Neural crest cell (in vitro differentiated cells): ENCODE measurements around the gene SLC25A38. TPM values are rescaled to one million over a fixed set of nuclear protein-coding genes. Genes with fewer than 3 reads are reported as not detected.
"Not testable (repeated sequence)": the region's sequence is repeated elsewhere in the genome, so short reads cannot be mapped to it uniquely, and the experiment has no call there.

ENCODE experiments used
- DNase-seq: peaks from one replicate; pipeline ENCODE4 v3.0.0; 2021; ENCODE audit warnings: low read depth, mixed read lengths, low spot score
- H3K27ac Mint-ChIP-seq: one replicate; pipeline ENCODE4 v1.8.0; 2021; ENCODE audit warnings: mild to moderate bottlenecking, mixed read lengths; ENCODE audit not compliant: unreplicated experiment
- H3K27me3 Mint-ChIP-seq: 2 replicates; pipeline ENCODE4 v1.8.0; 2021; ENCODE audit warnings: low read depth, mild to moderate bottlenecking, mixed read lengths
- H3K36me3 Mint-ChIP-seq: 2 replicates; pipeline ENCODE4 v1.8.0; 2021; ENCODE audit warnings: low read depth, mild to moderate bottlenecking, mixed read lengths
- H3K4me1 Mint-ChIP-seq: 2 replicates; pipeline ENCODE4 v1.8.0; 2021; ENCODE audit warnings: mixed read lengths
- H3K4me3 Mint-ChIP-seq: one replicate; pipeline ENCODE4 v1.8.0; 2021; ENCODE audit warnings: mild to moderate bottlenecking, mixed read lengths
- H3K9me3 Mint-ChIP-seq: 2 replicates; pipeline ENCODE4 v1.8.0; 2021; ENCODE audit warnings: mixed read lengths
- total RNA-seq: library from RNA; stranded (reverse); gene quantifications from 2 replicates; pipeline ENCODE4 v1.2.1, GENCODE V29; 2021
- TF ChIP-seq, protein P1 (sequence below): fragments of 200-600 bp; sonication (generic); conservative IDR thresholded peaks from 2 replicates; pipeline ENCODE4 v1.5.0; 2021; ENCODE audit warnings: antibody characterized with exemption, mild to moderate bottlenecking

The SLC25A38 gene
- total RNA-seq, 1 donor from 2014 or later, result 26.6 TPM

DNA sequence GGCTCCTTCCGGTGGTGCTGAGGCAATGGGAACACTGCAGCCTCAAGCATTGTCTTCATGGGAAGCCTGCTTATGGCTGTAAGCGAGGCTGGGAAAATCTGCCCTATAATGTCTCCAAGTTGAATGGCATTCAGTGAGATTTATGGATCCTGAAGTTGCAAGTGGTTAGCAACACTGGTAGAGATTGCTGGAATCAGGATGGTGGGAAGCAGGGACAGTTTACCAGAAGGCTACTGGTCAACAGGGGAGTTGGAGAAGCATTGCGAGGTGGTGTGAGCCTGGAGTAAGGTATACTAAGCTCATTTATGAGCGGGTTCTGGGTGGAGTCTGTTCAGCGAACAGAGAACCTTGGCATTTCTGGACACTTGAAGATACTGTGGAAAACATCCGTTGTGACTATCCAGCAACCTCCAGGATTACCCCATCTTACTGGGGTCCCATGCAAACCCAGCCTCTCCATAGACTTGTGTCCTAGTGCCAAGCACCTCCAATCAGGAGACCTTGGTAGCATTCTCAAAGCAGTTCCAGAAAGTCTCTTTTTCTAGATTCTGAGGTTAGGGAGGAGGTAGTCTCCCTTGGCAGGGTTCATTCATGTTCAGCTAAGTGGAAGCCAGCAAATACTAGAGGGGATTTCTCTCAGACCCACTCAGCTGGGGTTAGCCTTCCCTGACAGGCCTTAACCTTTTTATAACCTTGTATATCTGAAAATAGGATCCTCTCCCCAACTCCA, 30.7 kb downstream of the SLC25A38 start:
- TF ChIP-seq, protein P1, sequence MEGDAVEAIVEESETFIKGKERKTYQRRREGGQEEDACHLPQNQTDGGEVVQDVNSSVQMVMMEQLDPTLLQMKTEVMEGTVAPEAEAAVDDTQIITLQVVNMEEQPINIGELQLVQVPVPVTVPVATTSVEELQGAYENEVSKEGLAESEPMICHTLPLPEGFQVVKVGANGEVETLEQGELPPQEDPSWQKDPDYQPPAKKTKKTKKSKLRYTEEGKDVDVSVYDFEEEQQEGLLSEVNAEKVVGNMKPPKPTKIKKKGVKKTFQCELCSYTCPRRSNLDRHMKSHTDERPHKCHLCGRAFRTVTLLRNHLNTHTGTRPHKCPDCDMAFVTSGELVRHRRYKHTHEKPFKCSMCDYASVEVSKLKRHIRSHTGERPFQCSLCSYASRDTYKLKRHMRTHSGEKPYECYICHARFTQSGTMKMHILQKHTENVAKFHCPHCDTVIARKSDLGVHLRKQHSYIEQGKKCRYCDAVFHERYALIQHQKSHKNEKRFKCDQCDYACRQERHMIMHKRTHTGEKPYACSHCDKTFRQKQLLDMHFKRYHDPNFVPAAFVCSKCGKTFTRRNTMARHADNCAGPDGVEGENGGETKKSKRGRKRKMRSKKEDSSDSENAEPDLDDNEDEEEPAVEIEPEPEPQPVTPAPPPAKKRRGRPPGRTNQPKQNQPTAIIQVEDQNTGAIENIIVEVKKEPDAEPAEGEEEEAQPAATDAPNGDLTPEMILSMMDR, result no peak
- Mint-ChIP-seq H3K4me1 (peaks cover 27% of the 10 kb centered on the region), H3K9me3 (no peaks in the 10 kb centered on the region), H3K36me3 (peaks cover 40% of the 10 kb centered on the region), H3K27ac (no peak overlapping the region), H3K27me3 (no peaks in the 10 kb centered on the region), H3K4me3 (peak overlapping the region; percentile 25)
- no peak for DNase-seq

DNA sequence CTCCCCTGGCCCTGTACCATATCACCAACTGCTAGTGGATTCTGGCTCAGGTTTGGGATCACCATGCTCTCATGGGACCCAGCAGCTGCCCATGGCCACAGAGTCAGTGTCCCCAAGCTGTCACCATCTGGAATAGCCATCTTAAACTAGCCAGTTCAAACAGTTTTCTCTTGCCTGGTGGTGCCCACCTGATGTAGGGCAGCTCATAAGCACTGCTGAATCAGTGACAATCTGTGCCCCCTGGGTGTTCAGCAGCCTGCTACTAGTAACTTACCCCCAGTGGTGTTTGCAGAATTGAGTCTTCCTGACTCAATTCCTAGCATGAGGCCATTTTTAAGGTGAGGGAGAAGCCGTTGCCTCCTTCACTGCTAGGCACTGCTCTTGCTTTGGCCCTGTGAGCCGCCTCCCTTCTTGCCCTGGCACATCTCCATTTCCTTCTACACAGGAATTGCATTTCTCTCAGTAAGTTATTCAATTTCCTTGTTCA, 31.3 kb downstream of the SLC25A38 start:
- TF ChIP-seq, protein P1, result no peak
- DNase-seq, result no peak
- H3K36me3 Mint-ChIP-seq, result peaks cover 38% of the 10 kb centered on the region
- no peak overlapping the region for H3K27ac Mint-ChIP-seq
- H3K27me3 Mint-ChIP-seq, result no peaks in the 10 kb centered on the region
- peaks cover 23% of the 10 kb centered on the region for H3K4me1 Mint-ChIP-seq
- H3K9me3 Mint-ChIP-seq, result no peaks in the 10 kb centered on the region
- H3K4me3 Mint-ChIP-seq, result peak overlapping the region; percentile 25

DNA sequence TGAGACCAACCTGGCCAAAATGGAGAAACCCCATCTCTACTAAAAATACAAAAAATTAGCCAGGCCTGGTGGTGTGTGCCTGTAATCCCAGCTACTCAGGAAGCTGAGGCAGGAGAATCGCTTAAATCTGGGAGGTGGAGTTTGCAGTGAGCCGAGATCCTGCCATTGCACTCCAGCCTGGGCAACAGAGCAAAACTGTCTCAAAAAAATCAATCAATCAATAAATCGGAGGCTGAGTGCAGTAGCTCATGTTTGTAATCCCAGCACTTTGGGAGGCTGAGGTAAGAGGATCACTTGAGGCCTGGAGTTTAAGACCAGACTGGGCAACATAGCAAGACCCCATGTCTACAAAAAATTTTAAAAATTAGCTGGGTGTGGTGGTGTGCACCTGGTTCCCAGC, 32.1 kb downstream of the SLC25A38 start:
- H3K27ac Mint-ChIP-seq, H3K4me3 Mint-ChIP-seq, H3K9me3 Mint-ChIP-seq, H3K27me3 Mint-ChIP-seq, DNase-seq: not testable (repeated sequence)
- Mint-ChIP-seq H3K4me1 (peaks cover 17% of the 10 kb centered on the region), H3K36me3 (peaks cover 33% of the 10 kb centered on the region)

DNA sequence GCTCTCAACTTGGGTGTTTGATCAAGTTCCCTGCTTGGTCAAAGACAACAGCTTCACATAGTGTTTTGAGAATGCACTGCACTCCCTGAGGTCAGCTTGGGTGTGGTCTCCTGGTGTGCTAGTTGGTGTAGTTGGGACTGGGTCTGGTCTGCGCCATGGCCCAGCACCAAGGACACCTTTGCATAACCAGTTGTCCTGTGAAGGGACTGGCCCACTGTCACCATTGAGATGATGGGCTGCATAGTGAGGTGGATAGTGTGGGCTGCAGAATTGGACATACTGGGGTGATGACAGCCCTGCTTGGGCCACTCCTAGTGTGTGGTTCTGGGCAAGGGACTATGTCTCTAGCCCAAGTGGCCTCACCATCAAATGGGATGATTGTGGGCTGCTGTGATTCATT, 32.8 kb downstream of the SLC25A38 start:
- Mint-ChIP-seq H3K36me3 (peaks cover 29% of the 10 kb centered on the region), H3K27me3 (no peaks in the 10 kb centered on the region), H3K4me1 (peaks cover 13% of the 10 kb centered on the region), H3K27ac (no peak overlapping the region), H3K9me3 (no peaks in the 10 kb centered on the region), H3K4me3 (peak overlapping the region; percentile 60)
- TF ChIP-seq, protein P1, result no peak
- DNase-seq, result no peak

DNA sequence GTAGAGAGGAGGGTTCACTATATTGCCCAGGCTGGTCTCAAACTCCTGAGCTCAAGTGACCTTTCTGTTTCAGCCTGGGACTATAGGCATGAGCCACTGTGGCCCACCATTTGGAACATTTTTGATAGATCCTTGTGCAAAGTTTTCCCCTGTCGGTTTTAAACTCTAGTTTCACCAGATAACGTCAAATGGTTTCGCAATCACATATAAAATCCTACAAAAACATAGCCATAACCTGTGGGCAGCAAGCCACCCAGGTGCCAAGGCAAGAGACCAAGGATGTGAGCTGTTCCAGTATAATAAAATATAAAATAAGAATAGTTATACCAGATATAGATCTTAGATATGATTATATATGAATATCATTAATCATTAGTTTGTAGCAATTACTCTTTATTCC, 33.8 kb downstream of the SLC25A38 start:
- not testable (repeated sequence) for H3K4me1 Mint-ChIP-seq, H3K27me3 Mint-ChIP-seq, H3K9me3 Mint-ChIP-seq, DNase-seq, H3K27ac Mint-ChIP-seq
- Mint-ChIP-seq H3K4me3 (peak overlapping the region; percentile 44), H3K36me3 (peaks cover 21% of the 10 kb centered on the region)

DNA sequence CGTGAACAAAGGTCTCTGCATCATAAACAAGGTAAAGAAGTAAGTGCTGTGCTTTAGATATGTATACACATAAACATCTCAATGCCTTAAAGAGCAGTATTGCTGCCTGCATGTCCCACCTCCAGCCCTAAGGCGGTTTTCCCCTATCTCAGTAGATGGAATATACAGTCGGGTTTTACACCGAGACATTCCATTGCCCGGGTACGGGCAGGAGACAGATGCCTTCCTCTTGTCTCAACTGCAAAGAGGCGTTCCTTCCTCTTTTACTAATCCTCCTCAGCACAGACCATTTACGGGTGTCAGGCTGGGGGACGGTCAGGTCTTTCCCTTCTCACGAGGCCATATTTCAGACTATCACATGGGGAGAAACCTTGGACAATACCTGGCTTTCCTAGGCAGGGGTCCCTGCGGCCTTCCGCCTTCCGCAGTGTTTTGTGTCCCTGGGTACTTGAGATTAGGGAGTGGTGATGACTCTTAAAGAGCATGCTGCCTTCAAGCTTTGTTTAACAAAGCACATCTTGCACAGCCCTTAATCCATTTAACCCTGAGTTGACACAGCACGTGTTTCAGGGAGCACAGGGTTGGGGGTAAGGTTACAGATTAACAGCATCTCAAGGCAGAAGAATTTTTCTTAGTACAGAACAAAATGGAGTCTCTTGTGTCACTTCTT, 35.5 kb downstream of the SLC25A38 start:
- H3K27ac Mint-ChIP-seq, H3K4me3 Mint-ChIP-seq, H3K9me3 Mint-ChIP-seq, H3K4me1 Mint-ChIP-seq, DNase-seq, H3K36me3 Mint-ChIP-seq, H3K27me3 Mint-ChIP-seq: not testable (repeated sequence)

DNA sequence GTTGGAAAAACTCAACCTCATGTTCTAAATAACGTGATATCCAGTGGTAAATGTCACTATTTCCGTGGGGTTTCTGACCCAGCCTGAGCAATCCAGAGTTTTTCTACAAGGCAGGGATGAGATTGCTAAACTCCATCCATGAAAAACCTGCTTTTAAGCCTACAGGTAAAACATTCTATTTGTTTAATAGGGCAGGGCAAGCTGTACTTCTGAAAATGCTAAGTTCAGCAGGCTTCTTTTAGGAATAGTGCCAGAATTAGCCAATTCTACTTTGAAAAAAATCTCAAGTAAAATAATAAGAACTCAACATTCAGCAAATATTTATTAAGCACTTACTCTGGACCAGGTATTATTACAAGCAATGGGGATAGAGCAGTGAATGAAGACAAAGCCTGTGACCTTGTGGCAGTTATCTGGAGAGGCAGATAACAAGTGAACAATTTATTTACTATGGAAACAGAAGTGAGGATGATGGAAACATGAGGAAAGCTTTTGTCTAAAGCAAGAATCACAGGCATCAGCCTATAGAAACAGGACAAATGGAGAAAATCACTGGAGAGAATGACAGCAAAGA, 36.7 kb downstream of the SLC25A38 start:
- no peaks in the 10 kb centered on the region for H3K36me3 Mint-ChIP-seq
- no peaks in the 10 kb centered on the region for H3K27me3 Mint-ChIP-seq
- no peak overlapping the region for H3K27ac Mint-ChIP-seq
- TF ChIP-seq, protein P1, result no peak
- no peaks in the 10 kb centered on the region for H3K9me3 Mint-ChIP-seq
- no peak overlapping the region for H3K4me3 Mint-ChIP-seq
- peaks cover 5% of the 10 kb centered on the region for H3K4me1 Mint-ChIP-seq
- DNase-seq, result no peak
